Activated CD4-positive, CD25-positive, alpha-beta regulatory T cell treated with anti-CD3 and anti-CD28 coated beads, Interleukin-2, amount 50 U/mL, for 16 hours (primary cell): ENCODE results near the gene BRWD1.

Source experiments
- DNase-seq: peaks from one replicate; pipeline ENCODE4 v3.0.0-alpha.2; 2020; ENCODE audit warnings: low read depth, low spot score

The BRWD1 gene

DNA sequence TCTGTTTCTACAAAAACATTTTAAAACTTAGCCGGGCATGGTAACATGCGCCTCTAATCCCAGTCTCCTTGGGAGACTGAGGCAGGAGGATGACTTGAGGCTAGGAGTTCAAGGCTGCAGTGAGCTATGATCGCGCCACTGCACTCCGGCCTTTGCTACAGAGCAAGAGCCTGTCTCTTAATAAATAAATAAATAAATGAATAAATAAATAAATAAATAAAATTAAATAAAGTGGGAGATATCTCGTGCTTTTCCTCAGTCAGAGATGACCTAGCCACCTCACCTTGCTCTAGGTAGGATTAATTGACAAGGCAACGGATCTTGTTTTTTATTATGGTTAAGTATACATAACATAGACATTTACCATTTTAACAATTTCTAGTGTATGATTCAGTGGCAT lies 14.3 kb upstream of the BRWD1 start:
- DNase-seq = no peak

DNA sequence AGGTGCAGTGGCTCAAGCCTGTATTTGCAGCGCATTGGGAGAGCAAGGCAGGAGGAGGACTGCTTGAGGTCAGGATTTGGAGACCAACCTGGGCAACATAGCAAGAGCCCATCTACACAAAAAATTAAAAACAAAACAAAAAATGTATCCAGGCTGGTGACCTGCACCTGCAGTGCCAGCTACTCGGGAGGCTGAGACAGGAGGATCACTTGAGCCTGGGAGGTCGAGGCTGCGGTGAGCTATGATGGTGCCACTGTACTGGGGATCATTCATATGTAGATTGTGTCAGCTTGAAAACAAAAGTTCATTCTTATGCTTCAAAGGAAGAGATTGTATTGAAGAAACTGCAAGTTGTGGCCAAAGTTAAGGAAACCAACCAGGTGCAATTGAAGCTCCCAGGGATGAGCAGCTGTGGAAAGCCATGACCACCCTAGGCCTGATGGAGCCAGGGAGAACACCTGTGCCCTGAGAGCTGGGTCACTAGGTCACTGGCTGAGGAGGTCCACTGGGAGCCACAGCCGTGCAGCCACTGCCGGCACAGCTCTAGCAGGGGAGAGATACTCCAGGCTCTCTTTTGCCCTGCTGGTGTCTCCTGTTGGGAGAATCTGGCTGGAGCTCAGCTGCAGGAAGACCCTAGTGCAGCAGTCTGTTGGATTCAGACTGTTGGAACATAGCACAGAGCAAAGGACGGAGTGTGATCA lies 13.3 kb upstream of the BRWD1 start:
- no peak for DNase-seq

DNA sequence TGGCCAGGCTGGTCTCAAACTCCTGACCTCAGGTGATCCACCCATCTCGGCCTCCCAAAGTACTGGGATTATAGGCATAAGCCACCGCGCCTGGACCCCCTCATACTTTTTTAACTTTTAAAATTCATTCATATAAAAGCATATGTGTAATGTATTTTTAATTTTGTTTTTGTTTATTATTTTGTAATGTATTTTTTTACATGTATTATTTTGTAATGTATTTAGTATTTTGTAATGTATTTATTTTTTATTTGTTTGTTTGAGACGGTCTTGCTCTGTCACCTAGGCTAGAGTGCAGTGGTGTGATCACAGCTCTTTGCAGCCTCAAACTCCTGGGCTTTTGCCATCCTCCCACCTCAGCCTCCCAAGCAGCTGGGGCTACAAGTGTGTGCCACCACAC lies 12.0 kb upstream of the BRWD1 start:
- no peak for DNase-seq

DNA sequence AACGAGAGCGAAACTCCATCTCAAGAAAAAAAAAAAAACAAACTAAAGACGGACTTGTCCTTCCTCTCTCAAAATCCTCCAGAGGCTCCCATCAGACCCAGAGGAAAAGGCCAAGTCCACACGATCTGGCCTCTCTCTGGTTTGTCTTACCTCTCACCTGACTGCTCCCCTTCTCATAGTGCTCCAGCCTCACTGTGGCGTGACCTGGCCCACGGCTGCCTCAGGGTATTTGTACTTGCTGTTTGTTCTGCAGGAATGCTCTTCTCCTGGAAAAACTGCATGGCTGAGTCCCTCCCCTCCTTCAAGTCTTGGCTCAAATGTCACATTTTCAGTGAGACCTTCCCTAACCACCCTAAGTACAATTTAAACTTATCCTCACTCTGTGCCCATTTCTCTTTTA lies 8.0 kb upstream of the BRWD1 start:
- DNase-seq = no peak

DNA sequence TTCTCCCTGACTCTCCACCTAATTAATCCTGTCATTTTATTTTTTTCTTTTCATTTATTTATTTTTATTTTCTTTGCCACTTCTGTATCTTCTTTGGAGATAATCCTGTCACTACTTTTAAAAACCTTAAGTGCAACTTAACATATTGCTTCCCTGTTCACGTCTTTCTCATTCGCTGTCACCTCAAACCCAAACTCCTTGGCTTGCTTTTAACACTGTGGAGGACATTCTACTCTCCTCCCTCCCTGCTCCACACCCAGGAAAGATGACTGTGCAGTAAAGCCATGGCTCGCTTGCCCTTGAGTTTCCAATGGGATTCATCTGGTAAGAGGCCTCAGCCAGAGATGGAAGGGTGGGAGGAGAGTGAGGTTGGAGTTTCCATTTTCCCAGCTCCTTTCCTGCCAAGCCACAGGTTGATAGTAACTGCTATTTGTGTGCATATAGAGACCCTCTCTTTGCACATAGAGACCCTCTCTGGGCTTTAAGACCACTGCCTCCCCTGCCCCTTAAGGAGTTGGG lies 6.4 kb upstream of the BRWD1 start:
- no peak for DNase-seq

DNA sequence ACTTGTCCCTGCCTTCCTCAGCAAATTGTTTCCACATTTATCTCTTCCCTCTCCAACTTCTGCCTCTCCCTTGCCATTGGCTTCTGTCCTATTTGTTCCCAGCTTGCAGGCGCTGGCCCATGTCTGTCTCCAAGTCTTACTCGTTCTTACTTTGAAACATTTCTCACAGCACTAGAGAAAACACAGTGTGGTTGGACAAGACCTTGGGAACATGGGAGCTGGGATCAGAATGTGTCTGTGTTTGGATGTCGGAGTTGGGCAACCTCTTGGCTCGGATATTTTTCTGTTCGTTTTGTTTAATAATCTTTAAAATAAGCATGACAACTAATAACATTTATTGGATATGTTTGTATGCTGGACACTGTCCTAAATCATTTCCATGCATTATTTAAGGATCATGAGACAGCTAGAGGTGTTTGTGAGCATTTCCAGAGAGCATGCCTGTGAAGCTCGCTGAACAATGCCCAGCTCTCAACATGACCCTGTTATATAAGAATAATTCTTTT lies 5.9 kb upstream of the BRWD1 start:
- DNase-seq = no peak

DNA sequence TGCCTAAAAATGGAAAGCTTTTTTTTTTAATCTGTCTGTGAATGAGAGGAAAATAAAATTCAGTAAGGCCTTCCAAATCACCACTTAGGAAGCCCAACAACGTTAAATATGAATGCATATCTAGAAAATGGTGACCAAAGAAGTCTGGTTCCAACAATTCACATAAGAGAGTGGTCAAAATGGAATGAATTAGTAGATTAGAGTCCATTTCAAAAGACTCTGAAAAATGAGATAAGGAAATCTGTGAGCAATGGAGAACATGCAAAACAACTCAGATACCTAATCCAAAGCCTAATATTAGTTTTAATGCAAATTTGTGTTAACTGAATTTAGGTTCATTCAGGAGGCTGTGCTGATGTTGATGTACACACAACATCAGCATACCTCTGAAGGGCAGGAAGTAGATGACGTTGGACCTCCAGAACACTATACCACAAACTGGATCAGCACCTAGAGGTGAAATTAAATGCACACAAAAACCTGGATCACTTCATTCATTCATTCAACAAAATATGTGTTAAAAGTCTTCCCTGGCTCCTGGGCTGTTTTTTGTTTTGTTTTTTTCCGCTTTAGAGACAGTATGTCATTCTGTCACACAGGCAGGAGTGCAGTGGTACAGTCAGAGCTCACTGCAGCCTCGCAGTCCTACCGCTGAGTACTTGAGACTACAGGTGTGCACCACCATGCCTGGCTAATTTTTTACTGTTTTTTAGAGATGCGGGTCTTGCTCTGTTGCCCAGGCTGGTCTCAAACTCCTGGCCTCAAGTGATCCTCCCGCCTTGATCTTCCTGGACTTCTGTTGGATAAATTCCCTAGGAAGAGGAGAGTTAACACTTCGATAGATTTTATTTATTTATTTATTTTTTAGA lies 4.9 kb upstream of the BRWD1 start:
- no peak for DNase-seq

DNA sequence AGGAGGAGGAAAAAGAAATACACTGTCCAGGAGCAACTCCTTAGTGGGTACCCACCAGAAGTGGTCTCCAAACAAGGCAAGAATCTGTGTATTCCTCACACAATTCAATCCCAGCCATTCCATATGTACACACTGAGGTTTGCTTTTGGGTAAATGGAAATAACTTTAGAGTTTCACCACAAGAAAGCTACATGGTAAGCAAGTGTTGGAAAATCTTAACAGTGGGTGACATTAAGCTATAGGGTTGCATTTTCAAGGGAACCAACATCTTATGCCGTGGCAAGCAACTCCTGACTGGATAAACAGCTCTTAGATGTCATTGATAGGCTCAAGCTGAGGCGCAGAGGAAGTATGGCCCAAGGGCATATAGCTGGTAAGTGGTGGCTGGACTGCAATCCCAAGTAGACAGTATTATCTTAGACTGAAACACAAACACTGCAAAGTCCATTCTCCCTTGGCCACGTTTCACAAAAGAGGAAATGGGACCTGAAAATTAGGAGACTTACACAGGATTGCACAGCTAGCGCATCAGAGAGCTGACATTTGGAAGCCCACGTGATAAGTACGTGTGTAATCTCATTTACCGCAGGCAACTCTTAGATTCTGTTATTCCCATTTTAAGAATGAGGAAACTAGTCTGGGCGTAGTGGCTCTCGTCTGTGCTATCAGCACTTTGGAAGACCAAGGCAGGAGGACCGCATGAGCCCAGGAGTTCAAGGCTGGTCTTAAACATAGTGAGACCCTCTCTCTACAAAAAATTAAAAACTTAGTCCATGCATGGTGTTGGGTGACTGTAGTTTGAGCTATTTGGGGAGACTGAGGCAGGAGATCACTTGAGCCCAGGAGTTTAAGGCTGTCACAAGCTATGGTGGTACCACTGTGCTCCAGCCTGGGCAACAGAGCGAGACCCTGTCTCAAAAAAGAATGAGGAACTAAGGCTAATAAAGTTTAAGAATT lies 4.0 kb upstream of the BRWD1 start:
- DNase-seq = no peak

DNA sequence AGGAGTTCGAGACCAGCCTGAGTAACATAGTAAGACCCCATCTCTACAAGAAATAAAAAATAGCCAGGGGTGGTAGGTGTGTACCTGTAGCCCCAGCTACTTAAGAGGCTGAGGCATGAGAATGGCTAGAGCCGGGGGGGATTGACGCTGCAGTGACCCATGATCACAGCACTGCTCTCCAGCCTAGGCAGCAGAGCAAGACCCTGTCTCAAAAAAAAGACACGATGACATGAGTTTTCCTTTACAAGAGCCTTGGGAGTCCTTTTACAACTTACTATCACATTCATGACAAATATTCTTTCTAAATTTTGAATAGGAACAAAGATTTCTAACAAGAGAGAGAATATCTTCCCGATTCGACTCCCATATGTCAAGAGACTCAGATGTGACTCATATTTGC lies 3.3 kb upstream of the BRWD1 start:
- no peak for DNase-seq

DNA sequence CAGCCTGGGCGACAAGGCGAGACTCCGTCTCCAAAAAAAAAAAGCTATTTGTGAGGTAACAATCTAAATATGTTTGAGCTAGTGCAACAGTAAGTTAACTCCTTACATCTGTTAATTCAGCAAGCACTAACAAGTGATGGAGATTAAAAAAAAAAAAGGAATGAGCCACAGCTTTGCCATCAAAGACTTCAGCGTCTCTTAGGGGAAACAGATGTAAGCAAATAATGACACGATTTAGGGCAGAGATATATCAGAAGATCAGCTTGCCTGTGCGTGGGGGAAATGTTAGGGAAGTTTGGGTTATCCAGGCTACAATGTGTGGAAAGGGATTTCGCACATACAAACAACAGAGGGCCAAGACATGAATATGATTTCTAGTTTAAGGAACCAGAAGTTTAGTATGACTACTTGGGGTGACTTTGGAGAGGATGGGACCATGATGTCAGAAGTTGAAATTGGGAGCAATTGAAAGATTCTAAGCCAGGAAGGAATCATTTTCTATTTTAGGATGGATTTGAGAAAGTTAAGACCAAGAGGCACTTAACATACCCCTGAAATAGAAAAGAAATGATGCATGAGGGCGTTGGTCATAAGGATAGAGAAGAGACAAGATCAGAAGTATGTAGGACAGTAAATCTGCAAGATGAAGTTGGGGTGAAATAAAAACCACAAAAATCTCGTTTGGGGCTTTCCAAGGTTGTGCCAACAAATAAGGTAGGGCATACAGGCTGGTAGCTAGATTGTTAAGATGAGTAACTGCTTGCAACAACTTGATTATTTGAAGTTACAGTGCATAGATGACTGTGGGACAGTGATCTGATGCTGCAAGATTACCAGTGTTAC lies 2.4 kb upstream of the BRWD1 start:
- DNase-seq = no peak

DNA sequence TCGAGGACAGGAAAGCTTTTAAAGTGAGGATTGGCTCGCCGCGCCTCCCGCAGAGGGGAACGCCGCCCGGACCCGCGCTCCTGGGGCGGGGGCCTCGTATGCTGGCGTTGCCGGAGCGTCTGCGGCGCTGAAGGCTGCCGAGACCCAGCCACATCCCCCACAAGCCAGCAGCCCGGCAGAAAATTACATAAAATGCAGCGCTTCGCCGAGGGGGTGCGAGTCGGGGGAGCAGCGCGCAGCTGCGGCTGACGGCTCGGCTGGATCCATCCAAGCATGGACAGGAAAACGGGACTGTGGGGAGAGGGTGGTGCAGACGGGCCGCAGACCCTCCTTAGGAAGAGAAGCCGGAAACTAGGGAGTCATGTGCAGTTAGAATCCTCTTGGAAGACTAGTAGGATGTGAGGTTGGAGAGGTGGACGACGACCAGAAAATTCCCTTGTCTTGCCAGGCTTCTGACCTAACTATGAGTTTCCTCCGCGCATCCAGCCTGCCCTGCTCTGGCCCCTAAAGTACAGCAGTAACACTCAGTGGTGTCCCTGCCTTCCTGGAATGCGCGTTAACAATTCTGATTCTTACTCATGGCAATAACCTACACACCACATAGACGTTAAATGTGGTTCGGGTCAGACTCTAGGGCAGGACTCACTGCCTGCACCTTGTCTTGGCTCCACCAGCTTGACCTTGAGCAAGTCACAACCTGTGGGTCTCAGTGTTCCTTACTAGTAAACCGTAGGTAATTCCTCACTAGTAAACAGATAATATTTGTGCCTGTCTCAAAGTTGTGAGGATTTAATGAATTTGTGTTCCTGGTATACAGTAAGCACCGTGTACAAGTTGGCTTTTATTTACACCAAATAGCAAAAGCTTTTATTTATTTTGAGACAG lies 953 bp upstream of the BRWD1 start:
- DNase-seq = peak; percentile 3

DNA sequence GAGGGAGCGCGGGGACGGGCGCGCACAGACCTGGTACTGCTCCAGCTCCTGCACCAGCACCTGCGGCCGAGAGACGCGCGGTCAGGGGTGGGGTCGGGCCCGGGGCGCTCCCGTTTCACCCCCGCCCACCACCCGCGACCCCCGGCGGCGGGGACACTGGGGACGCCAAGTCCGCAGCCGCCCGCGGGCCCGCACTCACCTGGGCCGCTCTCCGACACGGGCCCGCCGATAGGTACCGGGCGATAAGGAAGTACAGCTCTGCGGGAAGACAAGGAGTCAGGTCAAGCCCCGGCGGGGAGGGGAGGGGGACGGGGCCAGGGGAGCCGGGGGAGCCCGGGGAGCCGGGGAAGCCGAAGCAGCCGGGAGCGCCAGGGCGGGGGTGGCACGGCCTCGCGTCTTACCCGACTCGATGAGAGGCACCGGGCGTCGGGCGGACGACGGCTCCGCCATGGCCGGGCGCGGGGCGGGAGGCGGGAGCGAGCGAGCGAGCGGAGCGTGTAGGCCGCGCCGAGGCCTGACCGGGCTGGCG lies 326 bp downstream of the BRWD1 start:
- peak; percentile 30 for DNase-seq

DNA sequence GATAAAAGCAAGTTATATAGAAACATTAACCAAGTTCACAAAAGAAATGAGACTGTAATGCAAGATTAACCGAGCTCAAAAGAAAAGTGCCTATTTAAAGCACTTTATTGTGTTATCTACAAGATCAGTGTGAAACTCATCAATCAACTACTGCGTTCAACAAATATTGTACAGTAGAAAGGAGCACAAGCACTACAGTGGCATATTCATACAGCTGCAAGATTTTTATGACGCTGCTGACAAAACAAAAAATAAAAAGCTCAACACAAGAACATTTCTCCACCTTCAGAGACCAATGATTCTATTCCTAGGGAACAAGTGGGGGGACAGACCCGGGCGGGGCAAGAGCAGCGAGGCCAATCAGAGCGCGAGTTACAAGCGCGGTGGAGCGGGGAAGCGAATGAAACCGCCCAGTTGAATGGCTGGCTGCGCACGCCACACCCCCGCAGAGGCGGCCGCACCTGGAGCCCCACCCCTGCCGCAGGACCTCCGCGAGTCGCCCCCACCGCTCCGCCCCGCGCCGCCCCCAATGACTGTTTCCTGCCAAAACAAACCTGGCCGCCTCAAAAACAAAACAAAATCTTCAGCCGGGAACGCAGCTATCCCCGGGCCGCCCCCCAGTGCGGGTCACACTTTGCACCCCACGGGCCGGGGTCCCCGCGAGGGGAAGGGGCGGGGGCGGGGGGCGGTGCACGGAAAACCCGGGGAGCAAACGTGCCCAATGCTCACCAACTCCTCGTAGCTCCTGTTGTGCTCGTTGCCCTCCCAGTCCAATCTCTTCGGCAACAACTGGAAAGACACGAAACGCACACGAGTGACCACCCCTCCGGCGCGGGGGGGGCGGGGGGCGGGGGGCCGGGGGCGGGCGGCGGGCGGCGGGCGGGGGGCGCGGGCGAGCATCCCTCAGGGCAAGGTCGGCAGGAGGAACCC lies 1.1 kb downstream of the BRWD1 start:
- peak; percentile 90 for DNase-seq

DNA sequence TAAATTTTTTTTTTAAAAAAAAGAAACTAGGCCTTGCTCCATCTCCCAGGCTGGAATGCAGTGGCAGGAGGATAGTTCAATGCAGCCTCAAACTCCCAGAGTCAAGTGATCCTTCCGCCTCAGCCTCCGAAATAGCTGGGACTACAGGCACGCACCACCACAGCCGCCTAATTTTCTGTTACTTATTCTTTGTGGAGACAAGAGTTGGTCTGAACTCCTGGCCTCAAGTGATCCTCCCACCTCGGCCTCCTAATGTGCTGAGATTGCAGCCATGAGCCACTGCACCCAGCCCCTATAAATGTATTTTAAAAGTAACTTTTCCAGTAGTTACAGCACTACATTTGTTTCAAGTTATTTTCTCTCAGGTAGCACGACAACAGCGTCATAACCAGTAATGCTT lies 2.3 kb downstream of the BRWD1 start:
- no peak for DNase-seq

DNA sequence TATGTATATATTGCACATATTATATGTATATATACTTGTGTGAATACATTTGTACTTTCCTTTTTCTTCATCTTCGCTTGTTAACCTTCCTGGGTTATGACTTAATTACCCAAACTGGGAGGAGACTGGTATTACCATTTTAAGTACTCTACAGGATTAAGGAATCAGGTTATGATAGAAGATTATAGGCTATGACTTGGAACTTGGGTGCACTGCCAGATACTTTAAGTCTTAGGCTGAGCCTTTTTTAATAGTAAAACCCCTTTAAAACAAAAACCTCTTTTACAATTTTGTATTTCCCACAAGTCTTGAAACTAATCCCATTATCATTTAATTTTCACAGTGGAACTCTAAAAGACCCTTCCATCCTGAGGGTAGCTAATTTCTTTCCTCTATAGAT lies 6.0 kb downstream of the BRWD1 start:
- DNase-seq = no peak

DNA sequence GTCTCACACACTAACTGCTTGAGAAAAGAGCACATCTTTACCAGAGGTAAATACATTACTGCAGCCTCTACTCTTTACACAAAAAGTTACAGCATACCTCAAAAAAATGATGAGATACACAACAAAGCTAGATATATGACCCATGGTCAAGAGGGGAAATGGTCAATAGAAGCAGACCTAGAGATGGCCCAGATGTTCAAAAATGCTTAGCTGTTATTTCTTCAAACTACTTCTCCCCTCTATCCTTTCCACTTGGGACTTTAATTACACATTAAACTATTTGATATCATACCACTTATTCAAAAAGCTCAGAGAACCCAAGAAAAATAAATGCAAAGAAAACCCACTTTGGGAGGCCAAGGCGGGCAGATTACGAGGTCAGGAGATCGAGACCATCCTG lies 12.8 kb downstream of the BRWD1 start:
- DNase-seq = no peak

DNA sequence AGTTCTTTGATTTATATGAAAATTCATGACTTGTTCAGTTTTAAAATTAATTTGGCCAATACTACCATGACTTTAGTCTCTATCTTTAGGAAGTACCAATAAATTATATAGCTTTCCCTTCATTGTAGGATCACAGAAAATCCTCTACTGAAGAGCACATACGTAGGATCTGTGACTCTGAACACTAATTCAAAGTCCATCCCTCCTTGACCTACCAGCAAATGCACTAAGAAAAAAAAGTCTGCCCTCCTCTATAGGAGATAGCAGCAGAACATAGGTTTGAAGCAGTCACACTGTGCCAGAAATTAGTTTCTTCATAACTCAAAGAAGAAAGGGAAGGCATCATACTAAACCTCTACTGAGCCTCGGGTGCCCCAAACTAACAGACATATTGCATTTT lies 16.5 kb downstream of the BRWD1 start:
- DNase-seq = no peak

DNA sequence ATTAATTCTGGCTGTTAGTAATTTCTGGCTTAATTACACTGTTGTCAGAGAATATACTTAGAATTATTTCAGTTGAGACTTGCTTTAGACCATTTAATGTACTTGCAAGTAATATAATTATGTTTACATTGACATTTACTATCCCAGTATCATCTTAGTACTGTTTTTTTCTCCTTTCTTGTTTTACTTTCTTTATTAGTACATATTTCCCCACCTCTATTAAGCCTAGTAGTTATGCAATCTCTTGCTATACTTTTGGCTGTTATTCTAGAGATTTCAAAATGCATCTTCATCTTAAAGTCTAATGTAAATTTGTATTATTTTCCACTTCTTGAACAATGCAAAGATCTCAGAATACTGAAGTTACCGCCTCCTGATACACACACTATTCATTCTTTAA lies 24.4 kb downstream of the BRWD1 start:
- DNase-seq = no peak
